Measurements from ENCODE around the gene PRLR.

GRCh38 chr5:35012796-35013195 is 217.5 kb downstream of the PRLR start:
- no peak for TF ChIP-seq ZNF274 (IDR thresholded peaks at IDR 0.05; ENCODE audit: low read depth, low read length)
- no peak for TF ChIP-seq YY1 (IDR thresholded peaks at IDR 0.05; ENCODE audit: insufficient read depth, insufficient read length)
